HG03025 (cell line): ENCODE measurements around the gene YPEL1.
"Not testable (repeated sequence)": the region's sequence is repeated elsewhere in the genome, so short reads cannot be mapped to it uniquely, and the experiment has no call there.

Experiments used
- ATAC-seq: cut with Tn5 transposase; IDR thresholded peaks from one replicate; pipeline ENCODE4 v1.9.1; 2021; ENCODE audit warnings: mild to moderate bottlenecking, moderate library complexity; ENCODE audit not compliant: unreplicated experiment, low FRiP score

YPEL1 gene

GRCh38 chr22:21702094-21702493, 33.5 kb downstream of the YPEL1 start:
- no peak for ATAC-seq

- ATAC-seq, result no peak
Measured at GRCh38 chr22:21701384-21701971, 34.1 kb downstream of the YPEL1 start.

GRCh38 chr22:21700822-21701221, 34.8 kb downstream of the YPEL1 start:
- no peak for ATAC-seq

- ATAC-seq, result no peak
Measured at GRCh38 chr22:21699643-21700042, 36.0 kb downstream of the YPEL1 start.

GRCh38 chr22:21698430-21699329, 36.9 kb downstream of the YPEL1 start:
- no peak for ATAC-seq

- no peak for ATAC-seq
Measured at GRCh38 chr22:21697880-21698279, 37.7 kb downstream of the YPEL1 start.

GRCh38 chr22:21697021-21697771, 38.4 kb downstream of the YPEL1 start:
- no peak for ATAC-seq

GRCh38 chr22:21696115-21696514, 39.5 kb downstream of the YPEL1 start:
- no peak for ATAC-seq

- ATAC-seq, result no peak
Measured at GRCh38 chr22:21695430-21696085, 40.0 kb downstream of the YPEL1 start.

GRCh38 chr22:21694795-21695429, 40.7 kb downstream of the YPEL1 start:
- ATAC-seq, result no peak

GRCh38 chr22:21694394-21694793, 41.2 kb downstream of the YPEL1 start:
- no peak for ATAC-seq

GRCh38 chr22:21693999-21694341, 41.6 kb downstream of the YPEL1 start:
- ATAC-seq, result no peak

- ATAC-seq, result no peak
Measured at GRCh38 chr22:21693333-21693998, 42.1 kb downstream of the YPEL1 start.

- not testable (repeated sequence) for ATAC-seq
Measured at GRCh38 chr22:21692856-21693255, 42.7 kb downstream of the YPEL1 start.

- no peak for ATAC-seq
Measured at GRCh38 chr22:21691816-21692215, 43.8 kb downstream of the YPEL1 start.

GRCh38 chr22:21690401-21690801, 45.2 kb downstream of the YPEL1 start:
- no peak for ATAC-seq

- ATAC-seq, result no peak
Measured at GRCh38 chr22:21688706-21689381, 46.8 kb downstream of the YPEL1 start.

GRCh38 chr22:21688341-21688705, 47.3 kb downstream of the YPEL1 start:
- ATAC-seq, result no peak

GRCh38 chr22:21687685-21688259, 47.8 kb downstream of the YPEL1 start:
- ATAC-seq, result no peak
